GM23248 (cell line): ENCODE results near the gene PLOD1. TPM values are rescaled to one million over a fixed set of nuclear protein-coding genes. Genes with fewer than 3 reads are reported as not detected.

Experiments
- DNase-seq: peaks from one replicate; pipeline ENCODE4 v3.0.0-alpha.2; 2015
- H2AFZ ChIP-seq: fragments of 200-600 bp; sonication (generic); 2 replicates; pipeline ENCODE4 v1.6.1; 2016; ENCODE audit warnings: antibody characterized with exemption
- H3F3A ChIP-seq: fragments of 200-600 bp; sonication (generic); 2 replicates; pipeline ENCODE4 v1.6.1; 2016; ENCODE audit warnings: mild to moderate bottlenecking, antibody characterized with exemption, mixed run types; ENCODE audit not compliant: insufficient read depth
- H3K27ac ChIP-seq: fragments of 200-600 bp; sonication (generic); 2 replicates; pipeline ENCODE4 v1.5.1; 2016; ENCODE audit warnings: mild to moderate bottlenecking
- H3K27me3 ChIP-seq: fragments of 200-600 bp; sonication (generic); replicated peaks from 2 replicates; pipeline ENCODE4 v1.6.1; 2016; ENCODE audit warnings: mild to moderate bottlenecking; ENCODE audit not compliant: insufficient read depth
- H3K36me3 ChIP-seq: fragments of 200-600 bp; sonication (generic); 2 replicates; pipeline ENCODE4 v1.6.1; 2016; ENCODE audit warnings: low read depth, mild to moderate bottlenecking
- H3K4me1 ChIP-seq: fragments of 200-600 bp; sonication (generic); 2 replicates; pipeline ENCODE4 v1.6.1; 2016; ENCODE audit warnings: mild to moderate bottlenecking; ENCODE audit not compliant: insufficient read depth
- H3K4me2 ChIP-seq: fragments of 200-600 bp; sonication (generic); one replicate; pipeline ENCODE4 v1.6.1; 2016; ENCODE audit warnings: mild to moderate bottlenecking; ENCODE audit not compliant: unreplicated experiment
- H3K4me3 ChIP-seq: fragments of 200-600 bp; sonication (generic); 2 replicates; pipeline ENCODE4 v1.5.1; 2016; ENCODE audit warnings: mild to moderate bottlenecking
- H3K79me2 ChIP-seq: fragments of 200-600 bp; sonication (generic); 2 replicates; pipeline ENCODE4 v1.6.1; 2016; ENCODE audit warnings: mild to moderate bottlenecking; ENCODE audit not compliant: insufficient read depth
- H3K9ac ChIP-seq: fragments of 200-600 bp; sonication (generic); 2 replicates; pipeline ENCODE4 v1.6.1; 2016; ENCODE audit warnings: mild to moderate bottlenecking
- H3K9me2 ChIP-seq: fragments of 200-600 bp; sonication (generic); 2 replicates; pipeline ENCODE4 v1.6.1; 2016; ENCODE audit warnings: mixed run types, mild to moderate bottlenecking, moderate library complexity; ENCODE audit not compliant: insufficient read depth
- H3K9me3 ChIP-seq: fragments of 200-600 bp; sonication (generic); one replicate; pipeline ENCODE4 v1.6.1; 2017; ENCODE audit warnings: low read depth
- H4K20me1 ChIP-seq: fragments of 200-600 bp; sonication (generic); 2 replicates; pipeline ENCODE4 v1.6.0; 2016; ENCODE audit not compliant: insufficient read depth
- EZH2 ChIP-seq: fragments of 200-600 bp; sonication (generic); IDR thresholded peaks from 2 replicates; pipeline ENCODE4 v1.6.1; 2018; ENCODE audit warnings: antibody characterized with exemption, mild to moderate bottlenecking; ENCODE audit not compliant: insufficient read depth, poor library complexity, severe bottlenecking
- EZH2phosphoT487 ChIP-seq: fragments of 200-600 bp; sonication (generic); IDR thresholded peaks from 2 replicates; pipeline ENCODE4 v1.6.1; 2018; ENCODE audit warnings: antibody characterized with exemption, moderate library complexity, mild to moderate bottlenecking, low read depth; ENCODE audit not compliant: insufficient read depth
- WGBS, 2 experiments: methylation state at CpG; one replicate each; pipeline ENCODE4 v1.1.6; 2015 to 2017; ENCODE audit warnings: low lambda C conversion rate in 2 of 2, low coverage in 1 of 2; ENCODE audit errors: missing lambda C conversion rate in 2 of 2; 5-methylcytosine and 5-hydroxymethylcytosine counted together
- in situ Hi-C: fragments of 300-500 bp; cut with MboI; formaldehyde crosslinking; loops from 2 replicates; pipeline ENCODE4 v1.15.0; 2020
- polyA plus RNA-seq: library from polyadenylated mRNA; unstranded; fragments of >200 nt; fragmentation: Nextera tagmentation; extraction: Ambion mirVana; gene quantifications from 2 replicates; pipeline ENCODE4 v1.2.1, GENCODE V29; 2016
- total RNA-seq: library from RNA; depleted of rRNA; stranded (reverse); fragments of >200 nt; shearing (Covaris generic); gene quantifications from 2 replicates; pipeline ENCODE4 v1.2.3, GENCODE V29; 2014

PLOD1 gene
- total and polyA plus RNA-seq, 2 experiments from 2014 or later = 443 to 633 TPM

- DNase-seq = peak; percentile 40
- peak overlapping the region; percentile 86 for H3K4me2 ChIP-seq
These were observed 8.6 kb upstream of the PLOD1 start for GRCh38 chr1:11925938-11926292.

GRCh38 chr1:11927866-11928592, 6.5 kb upstream of the PLOD1 start:
- DNase-seq = peak; percentile 34
- peak overlapping the region; percentile 44 for H2AFZ ChIP-seq
- in situ Hi-C loops = no loop called here

More at GRCh38 chr1:11925938-11926292, 8.6 kb upstream of the PLOD1 start:
- Histone ChIP-seq H3K9ac (peak overlapping the region; percentile 62), H3K9me2 (no peaks in the 10 kb centered on the region), H3K36me3 (no peaks in the 10 kb centered on the region; the same call in 1 of the 2 replicates), H2AFZ (no peak overlapping the region), H3F3A (peaks cover 6% of the 10 kb centered on the region; the same call in 1 of the 2 replicates), H3K4me1 (peaks cover 28% of the 10 kb centered on the region), H3K9me3 (no peaks in the 10 kb centered on the region), H3K27me3 (no peaks in the 10 kb centered on the region), H3K79me2 (peaks cover 44% of the 10 kb centered on the region), H3K27ac (no peak overlapping the region), H3K4me3 (peak overlapping the region; percentile 73), H4K20me1 (peaks cover 5% of the 10 kb centered on the region; the same call in 1 of the 2 replicates)
- no peak for TF ChIP-seq EZH2
- no peak for TF ChIP-seq EZH2phosphoT487
- WGBS, 2 experiments = 0 to 2% methylated on average over 20 to 23 of the region's 41 CpGs
- in situ Hi-C loops = no loop called here

GRCh38 chr1:11929849-11930248, 4.7 kb upstream of the PLOD1 start:
- no peaks in the 10 kb centered on the region for H3K27me3 ChIP-seq
- TF ChIP-seq EZH2 = no peak
- no peak overlapping the region for H3K27ac ChIP-seq
- H3F3A ChIP-seq = peaks cover 12% of the 10 kb centered on the region; the same call in 1 of the 2 replicates
- no peak overlapping the region for H3K4me3 ChIP-seq
- no peaks in the 10 kb centered on the region for H3K9me2 ChIP-seq
- H3K9ac ChIP-seq = no peak overlapping the region
- DNase-seq = peak; percentile 85
- H2AFZ ChIP-seq = peak overlapping the region; percentile 79
- peaks cover 10% of the 10 kb centered on the region for H3K79me2 ChIP-seq
- H3K4me2 ChIP-seq = peak overlapping the region; percentile 25
- no peaks in the 10 kb centered on the region for H3K36me3 ChIP-seq
- peaks cover 20% of the 10 kb centered on the region for H3K4me1 ChIP-seq
- no peaks in the 10 kb centered on the region for H4K20me1 ChIP-seq
- 1 to 2% methylated on average over 5 of the region's 5 CpGs for WGBS, 2 experiments
- H3K9me3 ChIP-seq = no peaks in the 10 kb centered on the region
- in situ Hi-C loops = no loop called here

More at GRCh38 chr1:11927866-11928592, 6.5 kb upstream of the PLOD1 start:
- Histone ChIP-seq H3K4me1 (peaks cover 33% of the 10 kb centered on the region), H3K27ac (no peak overlapping the region), H3K9me3 (no peaks in the 10 kb centered on the region), H3K36me3 (no peaks in the 10 kb centered on the region), H3K4me3 (no peak overlapping the region), H4K20me1 (peaks cover 5% of the 10 kb centered on the region; the same call in 1 of the 2 replicates), H3K79me2 (peaks cover 26% of the 10 kb centered on the region), H3F3A (peaks cover 12% of the 10 kb centered on the region; the same call in 1 of the 2 replicates), H3K9me2 (no peaks in the 10 kb centered on the region), H3K27me3 (no peaks in the 10 kb centered on the region), H3K9ac (no peak overlapping the region), H3K4me2 (no peak overlapping the region)
- TF ChIP-seq EZH2phosphoT487 = no peak
- no peak for TF ChIP-seq EZH2
- 49 to 55% methylated on average over 5 of the region's 5 CpGs for WGBS, 2 experiments

- peak; percentile 57 for DNase-seq
- Histone ChIP-seq H3K27ac (peak overlapping the region; percentile 32), H3K9ac (0 out of 2 replicates have a peak overlapping the region, but pooled peaks have one; percentile 16), H3K27me3 (no peaks in the 10 kb centered on the region), H4K20me1 (no peaks in the 10 kb centered on the region), H3K4me2 (peak overlapping the region; percentile 45), H3K4me1 (peaks cover 17% of the 10 kb centered on the region), H3K4me3 (no peak overlapping the region), H3K79me2 (peaks cover 12% of the 10 kb centered on the region), H3K9me3 (no peaks in the 10 kb centered on the region), H3K9me2 (no peaks in the 10 kb centered on the region), H2AFZ (peak overlapping the region; percentile 77), H3K36me3 (no peaks in the 10 kb centered on the region), H3F3A (peaks cover 12% of the 10 kb centered on the region; the same call in 1 of the 2 replicates)
- TF ChIP-seq EZH2 (no peak), EZH2phosphoT487 (no peak)
- WGBS, 2 experiments = 21 to 23% methylated on average over 7 of the region's 7 CpGs
- in situ Hi-C loops = no loop called here
These were observed 3.7 kb upstream of the PLOD1 start for GRCh38 chr1:11930571-11931445.
